Stimulated activated CD4-positive, alpha-beta T cell treated with anti-CD3 and anti-CD28 coated beads, Interleukin-15, amount 100 ng/mL, for 1 hour (primary cell): Measurements from ENCODE around the gene C20orf141.

Experiments used
- DNase-seq, 2 donors: peaks; one replicate each; pipeline ENCODE4 v3.0.0-alpha.2; 2020; ENCODE audit warnings: low read depth in 1 of 2, low spot score in 1 of 2

The C20orf141 gene

GRCh38 chr20:2846698-2847097, 31.9 kb downstream of the C20orf141 start:
- DNase-seq: no peak

- no peak for DNase-seq
These were observed 33.0 kb downstream of the C20orf141 start for GRCh38 chr20:2847802-2848201.

- no peak for DNase-seq
These were observed 34.7 kb downstream of the C20orf141 start for GRCh38 chr20:2849529-2849928.

GRCh38 chr20:2851086-2851485, 36.3 kb downstream of the C20orf141 start:
- no peak for DNase-seq

- no peak for DNase-seq
These were observed 43.8 kb downstream of the C20orf141 start for GRCh38 chr20:2858591-2858990.

- no peak for DNase-seq
These were observed 44.7 kb downstream of the C20orf141 start for GRCh38 chr20:2859330-2860121.

- no peak for DNase-seq
These were observed 49.8 kb downstream of the C20orf141 start for GRCh38 chr20:2864626-2865025.

GRCh38 chr20:2865101-2865500, 50.3 kb downstream of the C20orf141 start:
- DNase-seq: no peak
